H1 (cell line): ENCODE data around the gene NFKB1.

Source experiments
- CTCF ChIP-seq, 3 experiments: IDR thresholded peaks; 1 replicate in 2 of 3; 2 replicates in 1 of 3; pipeline versions ENCODE4 v1.5.1 to v1.6.1; 2011; ENCODE audit warnings: low read length in 3 of 3, mild to moderate bottlenecking in 3 of 3, inconsistent platforms in 2 of 3, low read depth in 1 of 3, moderate library complexity in 1 of 3; ENCODE audit not compliant: insufficient read depth in 1 of 3; ENCODE audit errors: control extremely low read depth in 1 of 3
- POLR2A ChIP-seq, 2 experiments: IDR thresholded peaks; 1 replicate in 1 of 2; 2 replicates in 1 of 2; pipeline ENCODE4 v1.6.1; 2011; ENCODE audit warnings: low read depth in 2 of 2, low read length in 2 of 2, mild to moderate bottlenecking in 2 of 2; ENCODE audit errors: control extremely low read depth in 1 of 2
- RAD21 ChIP-seq, 2 experiments: IDR thresholded peaks in 1 of 2; conservative IDR thresholded peaks in 1 of 2; 2 replicates each; pipeline ENCODE4 v1.6.1; 2011; ENCODE audit warnings: low read depth in 2 of 2, low read length in 2 of 2, improper control_type of control experiment in 1 of 2, inconsistent platforms in 1 of 2, mild to moderate bottlenecking in 1 of 2, moderate library complexity in 1 of 2

GRCh38 chr4:102511830-102512605 lies 10.9 kb downstream of the NFKB1 start:
- no peak for TF ChIP-seq CTCF (IDR thresholded peaks at IDR 0.05; ENCODE audit: control extremely low read depth in 1 of 3, insufficient read depth in 1 of 3, low read depth in 1 of 3, low read length in 3 of 3)
- TF ChIP-seq POLR2A (IDR thresholded peaks at IDR 0.05; ENCODE audit: control extremely low read depth in 1 of 2, low read depth in 2 of 2, low read length in 2 of 2) = no peak
- no peak for TF ChIP-seq RAD21 (IDR thresholded peaks at IDR 0.05 in 1 of 2, conservative IDR thresholded peaks at IDR 0.05 in 1 of 2; ENCODE audit: low read depth in 2 of 2, low read length in 2 of 2)
